CD4-positive, alpha-beta T cell (primary cell): ENCODE results near the gene RIT2. TPM values are rescaled to one million over a fixed set of nuclear protein-coding genes. Genes with fewer than 3 reads are reported as not detected.

Experiments
- ATAC-seq: fragments of 200-7000 bp; cut with Tn5 transposase; one replicate; pipeline ENCODE4 v1.10.0; 2022; ENCODE audit warnings: mild to moderate bottlenecking; ENCODE audit not compliant: poor library complexity
- CTCF ChIA-PET: fragments of 350-600 bp; sonication (Branson Sonifier 250); formaldehyde crosslinking; loops from one replicate; lab custom pipeline; 2021; ENCODE audit warnings: antibody characterized with exemption, inconsistent platforms; lab: Charles Lee
- POLR2A ChIA-PET: fragments of 350-600 bp; sonication (Branson Sonifier 250); formaldehyde crosslinking; loops from one replicate; lab custom pipeline; 2021; ENCODE audit warnings: antibody characterized with exemption, inconsistent platforms; lab: Charles Lee
- DNase-seq, 14 experiments: peaks; one replicate each; pipeline ENCODE4 v3.0.0-alpha.2; 2013 to 2020; ENCODE audit warnings: mixed read lengths in 2 of 14
- H3K27ac ChIP-seq, 2 donors: one replicate each; pipeline versions ENCODE4 v1.5.1 to v1.7.0; 2013; ENCODE audit warnings: low read length in 2 of 2, low read depth in 1 of 2, mild to moderate bottlenecking in 1 of 2
- H3K27me3 ChIP-seq, 2 experiments: 1 replicate in 1 of 2; 2 replicates in 1 of 2; pipeline versions ENCODE4 v1.6.1 to v1.7.0; 2013; ENCODE audit warnings: low read length in 2 of 2, control low read depth in 1 of 2, mild to moderate bottlenecking in 1 of 2, moderate library complexity in 1 of 2; ENCODE audit not compliant: insufficient read depth in 2 of 2, control insufficient read depth in 1 of 2
- H3K36me3 ChIP-seq: one replicate; pipeline ENCODE4 v1.6.1; 2013; ENCODE audit warnings: low read length, control low read depth; ENCODE audit not compliant: insufficient read depth
- H3K4me1 ChIP-seq: one replicate; pipeline ENCODE4 v1.6.1; 2013; ENCODE audit warnings: low read length, control low read depth; ENCODE audit not compliant: insufficient read depth
- H3K4me3 ChIP-seq: one replicate; pipeline ENCODE4 v1.5.1; 2013; ENCODE audit warnings: mild to moderate bottlenecking, low read length, moderate library complexity
- H3K9me3 ChIP-seq, 2 experiments: 1 replicate in 1 of 2; 2 replicates in 1 of 2; pipeline versions ENCODE4 v1.6.1 to v1.7.0; 2013; ENCODE audit warnings: low read length in 2 of 2, mild to moderate bottlenecking in 2 of 2, control low read depth in 1 of 2, moderate library complexity in 1 of 2; ENCODE audit not compliant: control insufficient read depth in 1 of 2, insufficient read depth in 1 of 2
- H3K27ac Mint-ChIP-seq: one replicate; pipeline ENCODE4 v1.8.0; 2020; ENCODE audit warnings: mixed read lengths
- H3K27me3 Mint-ChIP-seq: one replicate; pipeline ENCODE4 v1.8.0; 2021; ENCODE audit warnings: mixed read lengths
- H3K36me3 Mint-ChIP-seq: one replicate; pipeline ENCODE4 v1.8.0; 2021; ENCODE audit warnings: low read depth, mixed read lengths
- H3K4me1 Mint-ChIP-seq: one replicate; pipeline ENCODE4 v1.8.0; 2021; ENCODE audit warnings: low read depth, mixed read lengths
- H3K4me3 Mint-ChIP-seq: one replicate; pipeline ENCODE4 v1.8.0; 2020; ENCODE audit warnings: mild to moderate bottlenecking, mixed read lengths
- H3K9me3 Mint-ChIP-seq: one replicate; pipeline ENCODE4 v1.8.0; 2020; ENCODE audit warnings: mixed read lengths
- CTCF ChIP-seq: fragments of 200-600 bp; IDR thresholded peaks from one replicate; pipeline ENCODE4 v1.8.0; 2022; ENCODE audit warnings: antibody characterized with exemption, mild to moderate bottlenecking
- intact Hi-C, 2 experiments: fragments of 100-400 bp; cut with DNase I in 1 of 2; cut with micrococcal nuclease in 1 of 2; formaldehyde crosslinking; loops; one replicate each; pipeline versions ENCODE4 v1.15.1 to v1.9.0; 2023 to 2025; cut with DNase I, micrococcal nuclease
- total RNA-seq, 174 experiments: library from RNA in 2 of 174; stranded (reverse) in 2 of 174; gene quantifications; one replicate each; pipeline ENCODE4 v1.2.3 and lab custom pipeline; 2021 to 2026

Gene RIT2
- total RNA-seq, 2 experiments from 2014 or later, result not detected

GRCh38 chr18:42813570-42813969 lies 301.9 kb downstream of the RIT2 start:
- Mint-ChIP-seq H3K27ac (no peak overlapping the region), H3K4me1 (no peaks in the 10 kb centered on the region), H3K27me3 (no peaks in the 10 kb centered on the region), H3K9me3 (peaks cover 5% of the 10 kb centered on the region), H3K4me3 (no peak overlapping the region), H3K36me3 (no peaks in the 10 kb centered on the region)
- ChIA-PET CTCF (no interaction called here), POLR2A (no interaction called here)
- no peak for TF ChIP-seq CTCF
- DNase-seq (no peak), ATAC-seq (no peak)
- intact Hi-C loops, result no loop called here
- Histone ChIP-seq H3K27ac (no peak overlapping the region), H3K4me3 (no peak overlapping the region), H3K9me3 (peaks cover 0 to 10% of the 10 kb centered on the region in 2 experiments), H3K4me1 (no peaks in the 10 kb centered on the region), H3K36me3 (no peaks in the 10 kb centered on the region), H3K27me3 (no peaks in the 10 kb centered on the region)

GRCh38 chr18:42807887-42808286 lies 307.6 kb downstream of the RIT2 start:
- ATAC-seq (no peak), DNase-seq (no peak)
- H3K4me1 ChIP-seq, result no peaks in the 10 kb centered on the region
- no peak for TF ChIP-seq CTCF
- no peak overlapping the region for H3K27ac ChIP-seq
- Mint-ChIP-seq H3K27me3 (no peaks in the 10 kb centered on the region), H3K27ac (no peak overlapping the region), H3K4me1 (no peaks in the 10 kb centered on the region), H3K36me3 (no peaks in the 10 kb centered on the region), H3K4me3 (no peak overlapping the region), H3K9me3 (peaks cover 4% of the 10 kb centered on the region)
- H3K4me3 ChIP-seq, result no peak overlapping the region
- ChIA-PET CTCF (no interaction called here), POLR2A (no interaction called here)
- H3K27me3 ChIP-seq, result no peaks in the 10 kb centered on the region
- H3K36me3 ChIP-seq, result no peaks in the 10 kb centered on the region
- H3K9me3 ChIP-seq, result peaks cover 0 to 3% of the 10 kb centered on the region in 2 experiments
- intact Hi-C loops, result no loop called here

GRCh38 chr18:42801706-42802105 lies 313.8 kb downstream of the RIT2 start:
- Mint-ChIP-seq H3K27me3 (no peaks in the 10 kb centered on the region), H3K27ac (no peak overlapping the region), H3K4me1 (no peaks in the 10 kb centered on the region), H3K4me3 (no peak overlapping the region), H3K9me3 (no peaks in the 10 kb centered on the region), H3K36me3 (no peaks in the 10 kb centered on the region)
- Histone ChIP-seq H3K9me3 (peaks cover 0 to 4% of the 10 kb centered on the region in 2 experiments), H3K36me3 (no peaks in the 10 kb centered on the region), H3K27me3 (no peaks in the 10 kb centered on the region), H3K4me1 (no peaks in the 10 kb centered on the region), H3K27ac (no peak overlapping the region), H3K4me3 (no peak overlapping the region)
- ChIA-PET CTCF (no interaction called here), POLR2A (no interaction called here)
- DNase-seq (no peak), ATAC-seq (no peak)
- intact Hi-C loops, result no loop called here
- TF ChIP-seq CTCF, result no peak
